GM20000 (cell line): ENCODE results near the gene GDF7.
A peak's percentile ranks its signal among the peaks of the same experiment; 100 is the strongest.

Experiments used
- DNase-seq: peaks from one replicate; pipeline ENCODE4 v3.0.0; 2012; ENCODE audit warnings: low spot score
- CTCF ChIP-seq: IDR thresholded peaks from 2 replicates; pipeline ENCODE4 v1.5.1; 2012; ENCODE audit warnings: mild to moderate bottlenecking, control low read depth; ENCODE audit errors: extremely low read depth, missing control alignments

Gene GDF7

GRCh38 chr2:20649976-20650375 lies 17.0 kb upstream of the GDF7 start:
- TF ChIP-seq CTCF: no peak
- DNase-seq: no peak

GRCh38 chr2:20650393-20650876 lies 16.5 kb upstream of the GDF7 start:
- peak; percentile 53 for DNase-seq
- TF ChIP-seq CTCF: no peak

- DNase-seq: peak; percentile 99
- TF ChIP-seq CTCF: peak; percentile 99
These were observed 15.8 kb upstream of the GDF7 start, which contains the start of gene HS1BP3 for GRCh38 chr2:20650877-20651730. Gene HS1BP3 (minus strand): TSS chr2:20651098. CDS start chr2:20651063, 35 bp downstream.

- DNase-seq: no peak
- no peak for TF ChIP-seq CTCF
These were observed 15.2 kb upstream of the GDF7 start for GRCh38 chr2:20651731-20652099.

GRCh38 chr2:20652141-20652540 lies 14.8 kb upstream of the GDF7 start:
- no peak for TF ChIP-seq CTCF
- no peak for DNase-seq

GRCh38 chr2:20652673-20653575 lies 14.0 kb upstream of the GDF7 start:
- no peak for TF ChIP-seq CTCF
- no peak for DNase-seq
